HUES64 (cell line): Measurements from ENCODE around the gene ADCY1.

Experiments
- H3K27ac ChIP-seq: 2 replicates; pipeline ENCODE4 v1.7.0; 2013; ENCODE audit warnings: low read depth, low read length, inconsistent platforms
- H3K27me3 ChIP-seq: 2 replicates; pipeline ENCODE4 v1.6.1; 2013; ENCODE audit warnings: mild to moderate bottlenecking, low read length; ENCODE audit not compliant: insufficient read depth
- H3K36me3 ChIP-seq: 2 replicates; pipeline ENCODE4 v1.6.1; 2013; ENCODE audit warnings: mild to moderate bottlenecking, low read length; ENCODE audit not compliant: insufficient read depth
- H3K4me1 ChIP-seq: 2 replicates; pipeline ENCODE4 v1.6.1; 2013; ENCODE audit warnings: mild to moderate bottlenecking, low read length, moderate library complexity; ENCODE audit not compliant: insufficient read depth
- H3K4me3 ChIP-seq: 2 replicates; pipeline ENCODE4 v1.5.1; 2013; ENCODE audit warnings: mild to moderate bottlenecking, low read length, moderate library complexity
- H3K9ac ChIP-seq: 2 replicates; pipeline ENCODE4 v1.6.1; 2013; ENCODE audit warnings: mild to moderate bottlenecking, low read depth, low read length
- H3K9me3 ChIP-seq: 2 replicates; pipeline ENCODE4 v1.6.1; 2013; ENCODE audit warnings: low read depth, low read length; ENCODE audit not compliant: insufficient read depth
- WGBS: fragments of 150-250, 120-280 bp; methylation state at CpG from one replicate; pipeline ENCODE4 v1.1.7; 2013; ENCODE audit warnings: missing lambda C conversion rate; 5-methylcytosine and 5-hydroxymethylcytosine counted together

ADCY1 gene

DNA sequence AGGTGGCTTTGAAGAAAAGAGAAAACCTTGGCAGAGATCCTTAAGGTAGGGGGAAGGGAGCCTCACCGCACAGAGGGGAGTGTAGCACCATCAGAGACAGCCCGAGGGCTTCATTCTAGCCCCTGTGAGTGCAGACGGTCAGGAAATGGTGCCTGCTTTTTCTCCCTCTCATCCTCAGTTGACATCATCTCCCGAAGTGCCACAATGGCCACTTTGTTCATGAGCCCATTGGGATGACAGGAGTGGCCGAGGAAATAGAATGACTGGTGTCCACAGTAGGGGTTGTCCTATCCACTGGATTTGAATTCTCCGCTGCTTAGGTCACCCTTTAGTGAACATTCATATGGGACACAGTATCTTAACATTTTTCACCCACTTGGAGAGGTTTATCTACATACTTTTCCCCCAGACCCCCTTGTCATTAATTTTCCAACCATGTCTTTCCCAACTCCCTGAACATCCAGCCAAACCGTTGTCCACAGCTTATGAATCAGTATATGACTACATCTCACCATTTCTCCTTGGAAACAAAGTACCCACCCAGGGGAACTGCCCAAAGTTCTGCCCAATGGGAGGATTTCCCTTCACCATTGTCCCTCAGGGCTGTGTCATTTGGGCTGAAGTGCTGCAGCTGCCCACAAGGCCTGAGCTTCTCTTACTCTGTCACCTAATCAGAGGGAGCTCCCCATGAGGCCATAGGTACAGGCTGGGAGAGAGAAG is 108.8 kb downstream of the ADCY1 start:
- 92% methylated on average over 7 of the region's 7 CpGs for WGBS
- Histone ChIP-seq H3K4me3 (no peak overlapping the region), H3K27ac (no peak overlapping the region), H3K36me3 (peaks cover 9% of the 10 kb centered on the region; the same call in 1 of the 2 replicates), H3K9me3 (no peaks in the 10 kb centered on the region), H3K9ac (no peak overlapping the region), H3K4me1 (no peaks in the 10 kb centered on the region), H3K27me3 (no peaks in the 10 kb centered on the region)

DNA sequence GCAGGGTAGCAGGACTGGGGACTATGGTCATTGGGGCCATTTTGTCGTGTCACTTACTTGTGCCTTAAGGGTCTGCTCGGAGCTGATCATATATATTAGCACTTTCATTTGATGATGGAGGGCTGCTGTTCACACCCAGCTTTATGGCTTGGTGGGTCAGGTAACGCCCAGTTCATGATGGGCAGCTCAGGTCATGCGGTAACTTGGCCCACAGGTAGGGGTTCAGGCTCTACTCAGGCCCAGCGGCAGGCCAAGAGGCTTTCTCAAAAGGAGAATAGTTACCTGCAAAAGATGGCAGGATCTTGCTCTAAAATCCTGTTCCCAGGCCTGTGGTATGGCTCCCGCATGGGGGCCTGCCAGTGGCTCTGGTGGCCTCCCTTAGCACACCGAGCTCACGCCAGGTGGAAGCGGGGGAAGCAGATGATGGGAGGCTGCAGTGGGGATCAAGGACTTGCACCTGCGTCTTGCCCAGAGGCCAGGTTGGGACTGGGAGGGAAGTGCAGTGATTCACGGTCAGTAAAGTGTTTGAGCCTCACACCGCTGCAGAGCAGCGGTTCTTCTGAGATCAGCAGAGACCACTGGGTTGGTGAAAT is 109.5 kb downstream of the ADCY1 start:
- Histone ChIP-seq H3K27ac (no peak overlapping the region), H3K4me1 (no peaks in the 10 kb centered on the region), H3K9ac (no peak overlapping the region), H3K9me3 (no peaks in the 10 kb centered on the region), H3K4me3 (no peak overlapping the region), H3K36me3 (peaks cover 7% of the 10 kb centered on the region; the same call in 1 of the 2 replicates), H3K27me3 (no peaks in the 10 kb centered on the region)
- WGBS: 96% methylated on average over 13 of the region's 13 CpGs

DNA sequence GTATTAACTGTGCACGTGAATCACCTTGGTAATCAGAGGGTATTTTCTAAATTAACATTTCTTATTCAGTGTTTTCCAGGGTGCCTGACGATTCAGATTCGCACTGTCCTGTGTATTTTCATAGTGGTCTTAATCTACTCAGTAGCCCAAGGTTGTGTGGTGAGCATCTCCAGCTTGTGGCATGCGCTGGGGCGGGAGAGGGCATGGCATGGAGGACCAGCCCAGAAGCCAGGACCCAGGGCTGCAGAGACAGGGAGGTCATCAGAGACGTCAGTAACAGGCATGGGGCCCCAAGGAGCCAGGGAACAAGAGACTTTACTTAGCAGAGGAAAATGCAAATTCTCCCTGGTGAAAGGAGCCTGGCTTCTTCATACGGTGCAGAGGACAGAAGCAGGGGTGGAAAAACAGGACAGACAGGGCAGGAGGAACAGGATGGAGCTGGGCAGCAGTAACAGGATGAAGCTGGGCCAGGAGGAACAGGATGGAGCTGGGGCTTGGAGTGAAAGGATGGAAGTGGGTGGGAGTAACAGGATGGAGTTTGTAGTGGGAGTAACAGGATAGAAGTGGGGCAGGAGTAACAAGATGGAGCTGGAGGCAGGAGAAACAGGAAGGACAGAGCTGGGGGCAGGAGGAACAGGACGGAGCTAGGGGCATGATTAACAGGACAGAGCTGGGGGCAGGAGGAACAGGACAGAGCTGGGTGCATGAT is 110.9 kb downstream of the ADCY1 start:
- H3K27me3 ChIP-seq: no peaks in the 10 kb centered on the region
- no peaks in the 10 kb centered on the region for H3K4me1 ChIP-seq
- no peak overlapping the region for H3K4me3 ChIP-seq
- H3K9me3 ChIP-seq: no peaks in the 10 kb centered on the region
- WGBS: 92% methylated on average over 8 of the region's 8 CpGs
- H3K9ac ChIP-seq: no peak overlapping the region
- H3K27ac ChIP-seq: no peak overlapping the region
- 0 out of 2 replicates have a peak, but pooled peaks cover 4% of the 10 kb centered on the region for H3K36me3 ChIP-seq

DNA sequence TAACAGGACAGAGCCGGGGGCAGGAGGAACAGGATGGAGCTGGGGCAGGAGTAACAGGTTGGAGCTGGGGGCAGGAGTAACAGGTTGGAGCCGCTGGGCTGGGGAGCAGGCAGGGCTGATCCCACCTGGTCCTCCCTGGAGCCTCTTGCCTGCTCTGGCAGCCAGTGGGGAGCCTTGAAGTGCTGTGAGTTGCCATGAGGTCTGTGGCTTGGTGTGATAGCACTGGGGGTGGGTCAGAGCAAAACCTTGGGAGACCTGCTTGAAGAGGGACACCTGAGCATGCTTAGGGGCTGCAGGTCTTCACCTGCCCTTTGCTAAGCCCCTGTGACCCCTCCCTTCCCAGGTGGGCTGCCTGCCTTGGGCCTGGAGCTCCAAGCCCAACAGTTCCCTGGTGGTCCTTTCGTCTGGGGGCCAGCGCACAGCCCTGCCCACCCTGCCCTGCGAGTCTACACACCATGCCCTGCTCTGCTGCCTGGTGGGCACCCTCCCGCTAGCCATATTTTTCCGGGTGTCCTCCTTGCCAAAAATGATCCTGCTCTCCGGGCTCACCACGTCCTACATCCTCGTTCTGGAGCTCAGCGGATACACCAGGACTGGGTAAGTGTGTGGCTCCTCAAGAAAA is 111.6 kb downstream of the ADCY1 start:
- Histone ChIP-seq H3K4me3 (no peak overlapping the region), H3K9me3 (no peaks in the 10 kb centered on the region), H3K36me3 (0 out of 2 replicates have a peak, but pooled peaks cover 4% of the 10 kb centered on the region), H3K4me1 (no peaks in the 10 kb centered on the region), H3K27ac (no peak overlapping the region), H3K27me3 (no peaks in the 10 kb centered on the region), H3K9ac (no peak overlapping the region)
- WGBS: 95% methylated on average over 11 of the region's 11 CpGs

DNA sequence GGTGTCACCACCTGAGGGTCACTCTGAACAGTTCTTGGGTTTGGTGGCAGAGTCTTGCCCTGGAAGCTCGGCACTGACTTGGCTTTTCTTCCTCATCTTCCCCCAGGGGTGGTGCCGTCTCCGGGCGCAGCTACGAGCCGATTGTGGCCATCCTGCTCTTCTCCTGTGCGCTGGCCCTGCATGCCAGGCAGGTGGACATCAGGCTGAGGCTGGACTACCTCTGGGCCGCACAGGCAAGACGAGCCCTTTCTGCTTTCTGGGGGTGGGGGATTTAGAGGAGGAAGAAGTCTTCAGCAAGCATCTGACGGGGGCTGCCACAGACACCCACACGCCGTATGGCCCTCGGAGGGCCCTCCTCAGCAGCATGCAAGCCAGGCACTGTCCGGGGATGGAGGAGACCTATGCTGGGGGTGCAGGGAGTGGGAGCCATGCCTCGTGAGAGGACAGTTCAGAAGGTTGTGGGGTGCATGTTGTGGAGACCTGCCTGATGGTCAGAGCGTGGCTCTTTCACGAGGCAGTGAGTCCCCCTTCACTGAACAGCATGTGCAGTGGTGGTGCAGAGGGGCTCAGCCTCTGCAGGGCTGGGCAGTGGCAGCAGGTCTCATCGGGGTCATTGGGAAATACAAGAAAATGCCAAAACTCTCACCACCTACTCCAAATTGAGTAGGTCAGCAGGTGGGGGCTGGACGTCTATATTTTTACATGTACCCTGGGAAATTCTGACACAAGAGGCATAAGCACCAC is 112.4 kb downstream of the ADCY1 start:
- Histone ChIP-seq H3K36me3 (0 out of 2 replicates have a peak, but pooled peaks cover 4% of the 10 kb centered on the region), H3K4me3 (no peak overlapping the region), H3K27me3 (no peaks in the 10 kb centered on the region), H3K27ac (no peak overlapping the region), H3K9ac (no peak overlapping the region), H3K4me1 (no peaks in the 10 kb centered on the region), H3K9me3 (no peaks in the 10 kb centered on the region)
- 96% methylated on average over 19 of the region's 19 CpGs for WGBS

DNA sequence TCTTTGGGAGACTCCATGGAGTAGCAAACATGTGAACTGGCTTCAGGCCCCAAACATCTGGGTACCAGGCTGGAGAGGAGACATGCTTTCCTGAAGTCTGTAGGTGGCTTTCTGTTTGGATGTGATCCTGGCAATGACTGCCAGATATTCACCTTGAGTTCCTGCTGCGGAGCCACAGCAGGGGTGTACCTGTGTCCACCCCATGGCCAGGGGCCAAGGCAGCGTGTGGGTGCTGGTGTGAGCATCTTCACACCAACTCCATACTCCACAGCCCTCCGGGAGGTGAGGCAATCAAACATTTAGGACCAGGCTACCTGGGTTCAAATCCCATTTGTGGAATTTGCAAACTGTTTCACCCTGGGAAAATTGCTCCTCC is 113.0 kb downstream of the ADCY1 start:
- no peaks in the 10 kb centered on the region for H3K9me3 ChIP-seq
- no peaks in the 10 kb centered on the region for H3K27me3 ChIP-seq
- no peaks in the 10 kb centered on the region for H3K4me1 ChIP-seq
- WGBS: 97% methylated on average over 3 of the region's 3 CpGs
- no peak overlapping the region for H3K4me3 ChIP-seq
- H3K36me3 ChIP-seq: peaks cover 8% of the 10 kb centered on the region; the same call in 1 of the 2 replicates
- no peak overlapping the region for H3K9ac ChIP-seq
- no peak overlapping the region for H3K27ac ChIP-seq

DNA sequence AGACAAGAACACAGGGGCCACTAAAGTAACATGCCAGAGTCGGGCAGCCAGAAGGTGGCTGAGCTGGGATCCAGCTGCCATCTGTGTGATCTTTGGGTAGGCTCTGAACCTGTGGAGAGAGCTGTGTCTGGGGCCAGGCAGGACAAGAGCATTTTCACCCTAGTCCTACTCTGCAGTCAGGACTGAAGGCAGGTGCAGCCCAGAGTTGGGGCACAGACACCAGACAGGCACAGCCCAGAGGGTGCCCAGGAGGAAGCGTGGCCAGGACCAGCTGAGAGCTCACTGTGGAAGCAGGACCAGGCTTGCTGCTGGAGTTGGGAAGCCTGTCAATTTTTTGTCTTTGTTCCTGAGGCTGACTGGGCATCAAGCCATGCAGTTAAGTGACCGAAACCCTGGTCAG is 113.6 kb downstream of the ADCY1 start:
- Histone ChIP-seq H3K4me1 (no peaks in the 10 kb centered on the region), H3K27me3 (no peaks in the 10 kb centered on the region), H3K36me3 (peaks cover 10% of the 10 kb centered on the region; the same call in 1 of the 2 replicates), H3K27ac (no peak overlapping the region), H3K4me3 (no peak overlapping the region), H3K9ac (no peak overlapping the region), H3K9me3 (no peaks in the 10 kb centered on the region)
- 94% methylated on average over 3 of the region's 3 CpGs for WGBS

DNA sequence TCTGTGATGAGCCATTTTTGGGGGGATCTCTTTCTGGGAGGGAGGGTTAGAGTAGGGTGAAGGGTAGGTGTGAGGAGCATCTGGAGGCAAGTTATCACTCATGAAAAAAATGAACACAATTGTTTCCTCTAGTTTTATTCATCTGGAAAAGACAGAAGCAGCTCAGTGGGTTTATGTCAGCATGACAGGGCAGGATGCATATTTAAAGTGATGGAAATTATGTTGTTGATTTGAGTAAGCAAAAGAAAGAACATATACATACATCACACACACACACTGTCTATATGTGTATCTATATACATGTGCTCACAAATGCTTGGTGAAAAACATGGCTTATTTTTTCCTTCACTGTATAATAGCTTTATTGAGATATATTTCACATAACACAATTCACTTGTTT is 114.2 kb downstream of the ADCY1 start:
- Histone ChIP-seq H3K36me3 (peaks cover 10% of the 10 kb centered on the region; the same call in 1 of the 2 replicates), H3K27ac (no peak overlapping the region), H3K9ac (no peak overlapping the region), H3K4me3 (no peak overlapping the region), H3K9me3 (no peaks in the 10 kb centered on the region), H3K27me3 (no peaks in the 10 kb centered on the region), H3K4me1 (no peaks in the 10 kb centered on the region)

DNA sequence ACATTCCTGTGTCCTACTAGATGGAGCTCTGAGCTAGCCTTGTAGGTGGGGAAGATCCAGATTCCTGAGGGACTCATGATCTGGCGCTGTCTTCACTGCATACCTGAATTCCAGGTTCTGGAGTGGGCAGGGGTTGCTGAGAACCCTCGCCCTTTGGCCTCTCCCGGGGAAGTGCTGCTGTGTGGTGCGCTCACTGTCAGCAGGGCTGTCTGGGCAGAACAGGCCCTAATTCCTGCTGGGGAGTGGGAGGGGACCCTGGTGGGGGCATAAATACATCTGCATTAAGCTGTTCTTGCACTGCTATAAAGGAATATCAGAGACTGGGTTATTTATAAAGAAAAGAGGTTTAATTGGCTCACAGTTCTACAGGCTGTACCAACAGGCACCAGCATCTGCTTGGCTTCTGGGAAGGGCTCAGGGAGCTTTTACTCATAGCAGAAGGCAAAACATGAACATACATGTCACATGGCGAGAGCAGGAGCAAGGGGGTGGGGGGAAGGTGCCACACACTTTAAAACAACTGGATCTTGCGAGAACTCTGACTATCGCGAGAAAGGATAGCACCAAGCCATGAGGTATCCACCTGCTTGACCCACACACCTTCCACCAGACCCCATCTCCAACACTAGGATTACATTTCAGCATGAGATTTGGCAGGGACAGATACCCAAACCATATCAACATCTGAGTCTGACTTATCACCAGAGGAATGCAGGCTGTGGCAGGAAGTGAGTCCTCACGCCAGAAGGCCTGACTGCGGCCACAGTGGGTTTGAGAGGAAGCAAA is 115.0 kb downstream of the ADCY1 start:
- Histone ChIP-seq H3K27ac (no peak overlapping the region), H3K27me3 (no peaks in the 10 kb centered on the region), H3K9me3 (no peaks in the 10 kb centered on the region), H3K4me3 (no peak overlapping the region), H3K9ac (no peak overlapping the region), H3K4me1 (no peaks in the 10 kb centered on the region), H3K36me3 (peaks cover 10% of the 10 kb centered on the region; the same call in 1 of the 2 replicates)
- 85% methylated on average over 10 of the region's 10 CpGs for WGBS
